Neural cell (in vitro differentiated cells): ENCODE results near the gene RBM48. TPM values are rescaled to one million over a fixed set of nuclear protein-coding genes. Genes with fewer than 3 reads are reported as not detected.

Source experiments
- H2AFZ ChIP-seq: fragments of 200-600, 300-800 bp; sonication (generic), shearing (Covaris generic); 2 replicates; pipeline ENCODE4 v1.6.0; 2014; ENCODE audit warnings: low read depth, mild to moderate bottlenecking, antibody characterized with exemption, low read length, moderate library complexity
- H3F3A ChIP-seq: fragments of 200-600 bp; shearing (Covaris generic); 2 replicates; pipeline ENCODE4 v1.6.1; 2016; ENCODE audit warnings: mild to moderate bottlenecking, moderate library complexity, mixed read lengths, antibody characterized with exemption, low read length; ENCODE audit not compliant: insufficient read depth, poor library complexity, severe bottlenecking
- H3K27ac ChIP-seq: fragments of 200-600, 300-800 bp; sonication (generic), shearing (Covaris generic); 2 replicates; pipeline ENCODE4 v1.5.1; 2014; ENCODE audit warnings: mild to moderate bottlenecking, low read length, moderate library complexity
- H3K27me3 ChIP-seq: fragments of 300-800, 200-600 bp; sonication (generic), shearing (Covaris generic); 2 replicates; pipeline ENCODE4 v1.6.0; 2014; ENCODE audit warnings: mild to moderate bottlenecking, low read depth, low read length, moderate library complexity; ENCODE audit not compliant: insufficient read depth
- H3K36me3 ChIP-seq: fragments of 300-800, 200-600 bp; sonication (generic), shearing (Covaris generic); 2 replicates; pipeline ENCODE4 v1.5.1; 2014; ENCODE audit warnings: mild to moderate bottlenecking, antibody characterized with exemption, low read length, moderate library complexity; ENCODE audit not compliant: insufficient read depth
- H3K4me2 ChIP-seq: fragments of 300-800, 200-600 bp; sonication (generic), shearing (Covaris generic); 2 replicates; pipeline ENCODE4 v1.6.0; 2014; ENCODE audit warnings: mild to moderate bottlenecking, low read length
- H3K4me3 ChIP-seq: fragments of 300-800, 200-600 bp; sonication (generic), shearing (Covaris generic); 2 replicates; pipeline ENCODE4 v1.5.1; 2014; ENCODE audit warnings: mild to moderate bottlenecking, low read length, moderate library complexity
- H3K79me2 ChIP-seq: fragments of 200-600 bp; shearing (Covaris generic); replicated peaks from 2 replicates; pipeline ENCODE4 v1.6.0; 2014; ENCODE audit warnings: mild to moderate bottlenecking, low read length, moderate library complexity; ENCODE audit not compliant: insufficient read depth
- H3K9ac ChIP-seq: fragments of 300-800, 200-600 bp; sonication (generic), shearing (Covaris generic); 2 replicates; pipeline ENCODE4 v1.6.1; 2016; ENCODE audit warnings: mild to moderate bottlenecking, low read length, mixed read lengths
- H3K9me2 ChIP-seq: fragments of 200-600 bp; shearing (Covaris generic); 2 replicates; pipeline ENCODE4 v1.6.1; 2016; ENCODE audit warnings: mild to moderate bottlenecking, low read length, mixed read lengths; ENCODE audit not compliant: insufficient read depth
- H3K9me3 ChIP-seq: fragments of 200-600, 300-800 bp; sonication (generic), shearing (Covaris generic); 2 replicates; pipeline ENCODE4 v1.6.1; 2016; ENCODE audit warnings: mild to moderate bottlenecking, mixed run types, low read length, moderate library complexity, mixed read lengths
- H4K20me1 ChIP-seq: fragments of 200-600 bp; shearing (Covaris generic); 2 replicates; pipeline ENCODE4 v1.6.1; 2016; ENCODE audit warnings: mild to moderate bottlenecking, mixed run types; ENCODE audit not compliant: insufficient read depth
- EP300 ChIP-seq: fragments of 450-650 bp; conservative IDR thresholded peaks from 2 replicates; pipeline ENCODE4 v1.6.1; 2014; ENCODE audit warnings: antibody characterized with exemption, mild to moderate bottlenecking, moderate library complexity; ENCODE audit not compliant: poor library complexity, severe bottlenecking
- EZH2 ChIP-seq: fragments of 200-600, 300-800 bp; shearing (Covaris generic), sonication (generic); IDR thresholded peaks from 2 replicates; pipeline ENCODE4 v1.6.1; 2014; ENCODE audit warnings: antibody characterized with exemption, low read length, borderline replicate concordance, mild to moderate bottlenecking; ENCODE audit not compliant: insufficient read depth, poor library complexity, severe bottlenecking
- MXI1 ChIP-seq: fragments of 450-650 bp; conservative IDR thresholded peaks from 2 replicates; pipeline ENCODE4 v1.6.1; 2014; ENCODE audit warnings: antibody characterized with exemption, mild to moderate bottlenecking; ENCODE audit not compliant: poor library complexity, severe bottlenecking
- POLR2AphosphoS5 ChIP-seq: IDR thresholded peaks from 2 replicates; pipeline ENCODE4 v1.6.1; 2012
- RAD21 ChIP-seq: fragments of 450-650 bp; conservative IDR thresholded peaks from 2 replicates; pipeline ENCODE4 v1.6.1; 2014; ENCODE audit warnings: antibody characterized with exemption, mild to moderate bottlenecking, moderate library complexity
- SMC3 ChIP-seq: fragments of 450-650 bp; conservative IDR thresholded peaks from 2 replicates; pipeline ENCODE4 v1.6.1; 2014; ENCODE audit warnings: antibody characterized with exemption, mild to moderate bottlenecking, moderate library complexity; ENCODE audit not compliant: poor library complexity
- TAF1 ChIP-seq: IDR thresholded peaks from 2 replicates; pipeline ENCODE4 v1.6.1; 2012; ENCODE audit warnings: low read depth
- polyA plus RNA-seq: library from polyadenylated mRNA; depleted of rRNA; stranded (reverse); fragments of >200 nt; gene quantifications from 2 replicates; pipeline ENCODE4 v1.2.3, GENCODE V29; 2014
- TF ChIP-seq, protein P1 (sequence below): fragments of 450-650 bp; IDR thresholded peaks from 2 replicates; pipeline ENCODE4 v1.5.1; 2014; ENCODE audit warnings: antibody characterized with exemption, mild to moderate bottlenecking, moderate library complexity; ENCODE audit not compliant: poor library complexity, severe bottlenecking
- TF ChIP-seq, protein P2 (sequence below): IDR thresholded peaks from 2 replicates; pipeline ENCODE4 v1.6.1; 2012; ENCODE audit warnings: borderline replicate concordance

The RBM48 gene
- polyA plus RNA-seq, 1 donor from 2014 or later, result 26.4 TPM

DNA sequence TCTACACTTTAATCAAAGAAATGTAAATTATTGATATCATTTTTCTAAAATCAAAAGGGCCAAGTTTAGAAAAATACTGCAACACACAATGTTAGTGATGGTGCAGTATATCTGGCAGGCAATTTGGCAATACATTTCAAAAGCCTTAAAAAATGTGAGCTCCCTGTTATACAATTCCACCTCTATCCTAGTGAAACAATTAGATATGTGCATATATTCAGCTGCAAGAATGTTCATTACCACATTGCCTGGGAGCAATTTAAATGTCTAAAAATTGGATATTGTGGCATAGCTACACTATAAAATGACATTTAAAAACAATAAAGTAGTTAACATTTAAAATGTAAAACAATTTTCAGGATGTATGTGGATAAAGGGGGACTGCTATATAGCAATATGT is 40.8 kb upstream of the RBM48 start:
- no peaks in the 10 kb centered on the region for H3K9me2 ChIP-seq
- H3K4me2 ChIP-seq, result no peak overlapping the region
- H3K9ac ChIP-seq, result no peak overlapping the region
- H3K4me3 ChIP-seq, result no peak overlapping the region
- H3K27me3 ChIP-seq, result no peaks in the 10 kb centered on the region
- H3K27ac ChIP-seq, result no peak overlapping the region
- H2AFZ ChIP-seq, result no peak overlapping the region
- H3F3A ChIP-seq, result no peaks in the 10 kb centered on the region
- no peaks in the 10 kb centered on the region for H4K20me1 ChIP-seq
- H3K79me2 ChIP-seq, result no peaks in the 10 kb centered on the region
- no peaks in the 10 kb centered on the region for H3K9me3 ChIP-seq
- peaks cover 20% of the 10 kb centered on the region for H3K36me3 ChIP-seq
- TF ChIP-seq SMC3 (no peak), TAF1 (no peak), EZH2 (no peak), RAD21 (no peak), EP300 (no peak), MXI1 (no peak), POLR2AphosphoS5 (no peak)
- TF ChIP-seq, protein P1, sequence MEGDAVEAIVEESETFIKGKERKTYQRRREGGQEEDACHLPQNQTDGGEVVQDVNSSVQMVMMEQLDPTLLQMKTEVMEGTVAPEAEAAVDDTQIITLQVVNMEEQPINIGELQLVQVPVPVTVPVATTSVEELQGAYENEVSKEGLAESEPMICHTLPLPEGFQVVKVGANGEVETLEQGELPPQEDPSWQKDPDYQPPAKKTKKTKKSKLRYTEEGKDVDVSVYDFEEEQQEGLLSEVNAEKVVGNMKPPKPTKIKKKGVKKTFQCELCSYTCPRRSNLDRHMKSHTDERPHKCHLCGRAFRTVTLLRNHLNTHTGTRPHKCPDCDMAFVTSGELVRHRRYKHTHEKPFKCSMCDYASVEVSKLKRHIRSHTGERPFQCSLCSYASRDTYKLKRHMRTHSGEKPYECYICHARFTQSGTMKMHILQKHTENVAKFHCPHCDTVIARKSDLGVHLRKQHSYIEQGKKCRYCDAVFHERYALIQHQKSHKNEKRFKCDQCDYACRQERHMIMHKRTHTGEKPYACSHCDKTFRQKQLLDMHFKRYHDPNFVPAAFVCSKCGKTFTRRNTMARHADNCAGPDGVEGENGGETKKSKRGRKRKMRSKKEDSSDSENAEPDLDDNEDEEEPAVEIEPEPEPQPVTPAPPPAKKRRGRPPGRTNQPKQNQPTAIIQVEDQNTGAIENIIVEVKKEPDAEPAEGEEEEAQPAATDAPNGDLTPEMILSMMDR, result no peak
- TF ChIP-seq, protein P2, sequence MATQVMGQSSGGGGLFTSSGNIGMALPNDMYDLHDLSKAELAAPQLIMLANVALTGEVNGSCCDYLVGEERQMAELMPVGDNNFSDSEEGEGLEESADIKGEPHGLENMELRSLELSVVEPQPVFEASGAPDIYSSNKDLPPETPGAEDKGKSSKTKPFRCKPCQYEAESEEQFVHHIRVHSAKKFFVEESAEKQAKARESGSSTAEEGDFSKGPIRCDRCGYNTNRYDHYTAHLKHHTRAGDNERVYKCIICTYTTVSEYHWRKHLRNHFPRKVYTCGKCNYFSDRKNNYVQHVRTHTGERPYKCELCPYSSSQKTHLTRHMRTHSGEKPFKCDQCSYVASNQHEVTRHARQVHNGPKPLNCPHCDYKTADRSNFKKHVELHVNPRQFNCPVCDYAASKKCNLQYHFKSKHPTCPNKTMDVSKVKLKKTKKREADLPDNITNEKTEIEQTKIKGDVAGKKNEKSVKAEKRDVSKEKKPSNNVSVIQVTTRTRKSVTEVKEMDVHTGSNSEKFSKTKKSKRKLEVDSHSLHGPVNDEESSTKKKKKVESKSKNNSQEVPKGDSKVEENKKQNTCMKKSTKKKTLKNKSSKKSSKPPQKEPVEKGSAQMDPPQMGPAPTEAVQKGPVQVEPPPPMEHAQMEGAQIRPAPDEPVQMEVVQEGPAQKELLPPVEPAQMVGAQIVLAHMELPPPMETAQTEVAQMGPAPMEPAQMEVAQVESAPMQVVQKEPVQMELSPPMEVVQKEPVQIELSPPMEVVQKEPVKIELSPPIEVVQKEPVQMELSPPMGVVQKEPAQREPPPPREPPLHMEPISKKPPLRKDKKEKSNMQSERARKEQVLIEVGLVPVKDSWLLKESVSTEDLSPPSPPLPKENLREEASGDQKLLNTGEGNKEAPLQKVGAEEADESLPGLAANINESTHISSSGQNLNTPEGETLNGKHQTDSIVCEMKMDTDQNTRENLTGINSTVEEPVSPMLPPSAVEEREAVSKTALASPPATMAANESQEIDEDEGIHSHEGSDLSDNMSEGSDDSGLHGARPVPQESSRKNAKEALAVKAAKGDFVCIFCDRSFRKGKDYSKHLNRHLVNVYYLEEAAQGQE, result no peak

DNA sequence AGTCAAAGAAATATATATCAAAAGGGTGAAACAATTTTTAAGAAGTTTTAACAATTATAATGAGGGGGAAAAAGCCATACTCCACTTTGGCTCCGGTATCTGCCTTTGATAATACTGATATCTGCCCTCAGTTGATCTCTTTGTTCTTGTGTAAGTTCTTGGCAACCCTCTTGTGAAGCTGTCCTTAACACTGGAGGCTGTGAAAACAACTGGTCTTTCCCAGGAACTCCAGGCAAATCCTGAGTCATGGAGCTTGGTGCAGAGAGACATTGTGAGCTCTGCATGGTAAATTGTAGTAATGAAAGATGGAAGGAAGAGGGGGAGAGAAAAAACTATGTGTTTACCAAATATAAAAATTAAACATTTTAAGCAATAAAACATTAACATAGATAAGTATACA is 39.0 kb upstream of the RBM48 start:
- H3K79me2 ChIP-seq, result no peaks in the 10 kb centered on the region
- no peak overlapping the region for H3K27ac ChIP-seq
- H2AFZ ChIP-seq, result no peak overlapping the region
- no peaks in the 10 kb centered on the region for H3K27me3 ChIP-seq
- H3K36me3 ChIP-seq, result peaks cover 20% of the 10 kb centered on the region
- TF ChIP-seq MXI1 (no peak), RAD21 (no peak)
- H3K9ac ChIP-seq, result no peak overlapping the region
- H3K4me2 ChIP-seq, result no peak overlapping the region
- no peaks in the 10 kb centered on the region for H3K9me2 ChIP-seq
- H3K9me3 ChIP-seq, result no peaks in the 10 kb centered on the region
- no peaks in the 10 kb centered on the region for H3F3A ChIP-seq
- no peak overlapping the region for H3K4me3 ChIP-seq
- H4K20me1 ChIP-seq, result no peaks in the 10 kb centered on the region

DNA sequence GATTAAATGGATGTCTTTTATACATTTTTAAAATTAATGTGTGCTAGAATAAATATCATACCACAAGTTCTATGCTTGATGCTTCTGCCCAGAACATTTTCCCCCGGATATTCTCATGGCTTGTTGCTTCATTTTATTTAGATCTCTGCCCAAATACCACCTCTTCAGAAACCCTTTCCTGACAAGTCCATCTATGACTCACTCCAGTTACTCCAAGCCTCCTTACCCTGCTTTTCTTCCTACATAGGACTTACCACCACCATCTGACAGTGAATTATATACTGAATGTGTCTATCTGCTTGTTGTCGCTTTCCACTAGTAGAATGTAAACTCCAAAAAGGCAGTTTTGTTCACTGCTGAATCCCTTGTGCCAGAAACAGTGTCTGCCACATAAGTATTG is 31.7 kb upstream of the RBM48 start:
- H3K9me2 ChIP-seq, result no peaks in the 10 kb centered on the region
- no peaks in the 10 kb centered on the region for H3K79me2 ChIP-seq
- TF ChIP-seq EP300 (no peak), RAD21 (no peak), POLR2AphosphoS5 (no peak), EZH2 (no peak), TAF1 (no peak), SMC3 (no peak), MXI1 (no peak)
- TF ChIP-seq, protein P1, result no peak
- H2AFZ ChIP-seq, result no peak overlapping the region
- no peak overlapping the region for H3K9ac ChIP-seq
- no peak overlapping the region for H3K4me2 ChIP-seq
- H3F3A ChIP-seq, result no peaks in the 10 kb centered on the region
- no peaks in the 10 kb centered on the region for H3K9me3 ChIP-seq
- H3K36me3 ChIP-seq, result peaks cover 9% of the 10 kb centered on the region
- no peak overlapping the region for H3K4me3 ChIP-seq
- no peak overlapping the region for H3K27ac ChIP-seq
- no peaks in the 10 kb centered on the region for H3K27me3 ChIP-seq
- no peaks in the 10 kb centered on the region for H4K20me1 ChIP-seq
